Left forelimb (tissue), 1 donor: ENCODE data around the gene KNSTRN.

Source experiments
- DNase-seq: peaks from one replicate; pipeline ENCODE4 v3.0.0-alpha.2; 2018; ENCODE audit warnings: low spot score

The KNSTRN gene

DNA sequence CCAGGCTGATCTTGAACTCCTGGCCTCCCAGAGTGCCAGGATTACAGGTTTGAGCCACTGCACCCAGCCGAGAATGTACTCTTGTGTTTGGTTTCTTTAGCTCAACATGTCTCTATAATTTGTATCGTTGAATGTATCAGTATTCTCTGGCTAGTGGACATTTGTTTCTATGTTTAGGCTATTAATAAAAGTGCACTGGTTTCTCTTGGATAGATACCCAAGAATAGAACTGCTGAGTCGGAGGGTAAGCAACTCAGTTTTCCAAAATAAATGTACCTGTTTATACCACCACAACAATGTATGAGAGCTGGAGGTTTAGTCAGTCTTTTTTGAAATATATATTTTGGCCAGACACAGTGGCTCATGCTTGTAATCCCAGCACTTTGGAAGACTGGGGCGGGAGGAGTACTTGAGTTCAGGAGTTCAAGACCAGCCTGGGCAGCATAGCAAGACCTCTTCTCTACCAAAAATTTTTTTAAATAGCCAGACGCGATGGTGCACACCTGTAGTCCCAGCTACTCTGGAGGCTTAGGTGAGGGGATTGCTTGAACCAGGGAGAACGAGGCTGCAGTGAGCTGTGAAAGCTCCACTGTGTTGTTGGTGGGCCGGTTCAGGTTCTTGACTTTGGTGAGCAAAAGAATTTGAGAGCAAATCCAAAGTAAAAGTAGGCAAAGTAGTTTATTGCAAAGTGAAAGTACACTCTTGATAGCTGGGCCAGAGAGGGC lies 15.3 kb downstream of the KNSTRN start:
- no peak for DNase-seq

- DNase-seq = no peak
Observed at GRCh38 chr15:40398413-40398873, 15.9 kb downstream of the KNSTRN start.

- no peak for DNase-seq
Observed at GRCh38 chr15:40399370-40399769, 16.8 kb downstream of the KNSTRN start.

GRCh38 chr15:40405501-40406381 lies 23.2 kb downstream of the KNSTRN start, which contains the start of gene IVD:
Gene IVD, plus strand, starts transcription at chr15:40405795. Its CDS starts 33 bp downstream, at chr15:40405828.
- DNase-seq = peak; percentile 94

DNA sequence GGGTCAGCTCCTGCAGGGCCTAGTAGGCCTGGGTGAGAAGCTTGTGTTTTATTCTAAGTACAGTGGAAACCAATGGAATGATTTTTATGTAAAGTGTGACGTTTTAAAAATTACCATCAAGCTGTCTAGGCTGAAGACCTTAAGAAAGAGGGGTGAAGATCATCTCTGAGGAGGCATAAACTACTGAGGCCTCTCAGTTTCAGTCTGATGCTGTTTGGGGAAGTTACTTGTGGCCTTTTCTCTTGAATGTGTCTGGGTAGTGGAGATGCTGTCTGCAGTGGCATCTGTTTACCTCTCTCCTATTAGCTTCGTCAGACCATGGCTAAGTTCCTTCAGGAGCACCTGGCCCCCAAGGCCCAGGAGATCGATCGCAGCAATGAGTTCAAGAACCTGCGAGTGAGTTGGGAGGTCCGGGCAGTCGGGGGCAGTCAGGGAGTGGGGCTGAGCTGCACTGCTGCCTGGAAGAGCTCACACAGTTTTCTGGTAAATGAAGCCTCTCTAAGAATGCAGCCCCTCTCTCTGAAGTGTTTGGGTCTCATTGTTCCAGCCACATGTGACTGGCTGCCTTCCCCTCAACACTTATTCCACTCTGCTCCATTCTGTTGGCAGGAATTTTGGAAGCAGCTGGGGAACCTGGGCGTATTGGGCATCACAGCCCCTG lies 24.9 kb downstream of the KNSTRN start:
- no peak for DNase-seq

DNA sequence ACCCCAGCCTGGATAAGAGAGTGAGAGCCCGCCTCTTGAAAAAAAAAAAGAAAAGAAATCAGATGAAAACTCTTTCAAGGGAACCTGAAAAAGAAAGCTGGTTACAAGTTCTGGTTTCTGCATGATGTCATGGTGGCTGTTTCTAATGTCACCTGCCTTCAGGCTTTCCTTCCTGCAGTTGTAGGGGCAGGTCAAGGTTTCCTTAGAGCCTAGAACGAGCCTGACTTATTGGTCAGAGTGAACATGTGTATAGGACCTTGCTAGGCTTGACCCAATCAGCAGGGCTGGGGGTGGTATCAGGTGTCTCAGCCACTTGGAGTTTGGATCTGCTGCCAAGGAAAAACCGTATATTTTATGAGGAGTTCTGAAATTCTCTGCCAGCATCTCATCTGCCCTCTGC lies 26.8 kb downstream of the KNSTRN start:
- DNase-seq = no peak

DNA sequence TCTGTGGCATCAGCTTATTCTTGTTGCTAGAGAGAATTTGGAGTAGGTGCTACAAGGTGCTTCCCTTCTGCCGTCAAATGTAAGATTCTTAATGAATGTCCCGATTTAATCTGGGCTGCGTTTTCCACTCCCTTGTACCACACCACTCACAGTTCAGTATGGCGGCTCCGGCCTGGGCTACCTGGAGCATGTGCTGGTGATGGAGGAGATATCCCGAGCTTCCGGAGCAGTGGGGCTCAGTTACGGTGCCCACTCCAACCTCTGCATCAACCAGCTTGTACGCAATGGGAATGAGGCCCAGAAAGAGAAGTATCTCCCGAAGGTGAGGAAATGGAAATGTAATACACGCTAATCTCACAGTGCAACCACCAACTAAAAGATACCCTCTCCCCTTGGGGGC lies 28.0 kb downstream of the KNSTRN start:
- no peak for DNase-seq

GRCh38 chr15:40412095-40412759 lies 29.7 kb downstream of the KNSTRN start:
- DNase-seq = no peak

DNA sequence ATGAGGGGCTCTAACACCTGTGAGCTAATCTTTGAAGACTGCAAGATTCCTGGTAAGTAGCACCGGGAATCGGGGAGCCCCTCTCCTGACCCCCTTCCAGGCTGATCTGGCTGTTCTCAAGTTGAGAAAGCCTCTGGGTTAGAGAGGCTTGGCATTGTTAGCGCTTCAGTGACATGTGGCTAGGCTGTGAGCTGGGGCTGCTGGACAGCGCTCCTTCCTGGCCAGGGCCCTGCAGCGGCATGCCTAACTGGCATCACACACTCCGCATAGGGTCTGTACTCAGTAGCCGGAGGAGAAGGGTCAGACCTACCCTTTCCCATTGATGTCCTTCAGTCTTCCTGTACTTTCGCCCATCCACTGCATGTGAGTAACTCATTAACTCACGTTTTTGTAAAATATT lies 30.5 kb downstream of the KNSTRN start:
- DNase-seq = no peak

- no peak for DNase-seq
Observed at GRCh38 chr15:40414816-40415215, 32.3 kb downstream of the KNSTRN start.

GRCh38 chr15:40415226-40415625 lies 32.7 kb downstream of the KNSTRN start:
- no peak for DNase-seq

DNA sequence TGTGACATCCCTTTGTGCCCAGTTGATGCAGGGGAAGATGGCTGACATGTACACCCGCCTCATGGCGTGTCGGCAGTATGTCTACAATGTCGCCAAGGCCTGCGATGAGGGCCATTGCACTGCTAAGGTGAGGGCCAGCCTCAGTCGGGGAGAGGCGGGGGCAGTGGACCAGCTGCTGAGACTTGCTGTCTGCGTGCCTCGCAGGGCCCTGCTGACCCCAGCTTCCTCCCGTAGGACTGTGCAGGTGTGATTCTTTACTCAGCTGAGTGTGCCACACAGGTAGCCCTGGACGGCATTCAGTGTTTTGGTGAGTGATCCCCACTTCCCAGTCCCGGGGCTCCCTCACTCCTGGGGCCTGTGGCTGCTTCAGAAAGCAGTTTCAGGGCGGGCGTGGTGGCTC lies 33.5 kb downstream of the KNSTRN start:
- no peak for DNase-seq

DNA sequence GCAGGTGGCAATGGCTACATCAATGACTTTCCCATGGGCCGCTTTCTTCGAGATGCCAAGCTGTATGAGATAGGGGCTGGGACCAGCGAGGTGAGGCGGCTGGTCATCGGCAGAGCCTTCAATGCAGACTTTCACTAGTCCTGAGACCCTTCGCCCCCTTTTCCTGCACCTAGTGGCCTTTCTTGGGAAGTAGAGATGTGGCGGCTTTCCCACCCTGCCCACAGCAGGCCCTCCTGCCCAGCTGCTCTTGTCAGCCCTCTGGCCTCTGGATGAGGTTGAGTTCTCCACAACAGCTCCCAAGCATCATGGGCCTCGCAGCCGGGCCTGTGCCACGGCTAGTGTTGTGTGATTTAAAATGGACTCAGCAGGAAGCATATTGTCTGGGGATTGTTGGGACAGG lies 35.6 kb downstream of the KNSTRN start:
- DNase-seq = no peak

DNA sequence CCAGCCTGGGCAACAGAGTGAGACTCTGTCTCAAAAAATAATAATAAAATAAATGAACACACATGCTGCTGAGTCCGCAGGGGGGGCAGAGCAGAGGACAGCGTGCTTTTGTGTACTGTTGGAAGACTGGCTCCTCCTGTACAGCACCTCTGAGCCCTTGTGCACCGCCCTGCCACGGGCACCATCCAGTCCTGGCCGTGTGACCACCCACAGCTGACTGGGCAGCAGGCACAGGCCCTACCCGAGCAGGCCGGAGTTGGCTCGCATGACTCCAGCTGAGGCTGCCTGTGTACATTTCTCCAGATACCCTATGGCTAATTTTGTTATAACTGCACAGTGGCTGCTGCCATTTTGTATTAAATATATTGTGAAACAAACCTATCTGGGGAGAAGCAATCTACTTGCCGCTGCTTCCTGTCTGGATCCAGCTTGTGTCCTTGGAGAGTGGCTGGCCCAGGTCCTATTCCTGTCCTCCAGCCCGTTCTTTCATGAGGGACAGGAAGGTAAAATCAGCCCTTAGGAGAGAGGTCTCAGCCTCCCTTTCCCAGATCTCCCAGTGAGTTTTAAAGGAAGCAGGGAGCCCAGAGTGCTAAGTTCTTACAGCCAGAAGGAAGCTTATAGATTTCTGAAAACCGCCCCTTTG lies 37.7 kb downstream of the KNSTRN start:
- DNase-seq = no peak

GRCh38 chr15:40420793-40421192 lies 38.3 kb downstream of the KNSTRN start:
- DNase-seq = no peak

DNA sequence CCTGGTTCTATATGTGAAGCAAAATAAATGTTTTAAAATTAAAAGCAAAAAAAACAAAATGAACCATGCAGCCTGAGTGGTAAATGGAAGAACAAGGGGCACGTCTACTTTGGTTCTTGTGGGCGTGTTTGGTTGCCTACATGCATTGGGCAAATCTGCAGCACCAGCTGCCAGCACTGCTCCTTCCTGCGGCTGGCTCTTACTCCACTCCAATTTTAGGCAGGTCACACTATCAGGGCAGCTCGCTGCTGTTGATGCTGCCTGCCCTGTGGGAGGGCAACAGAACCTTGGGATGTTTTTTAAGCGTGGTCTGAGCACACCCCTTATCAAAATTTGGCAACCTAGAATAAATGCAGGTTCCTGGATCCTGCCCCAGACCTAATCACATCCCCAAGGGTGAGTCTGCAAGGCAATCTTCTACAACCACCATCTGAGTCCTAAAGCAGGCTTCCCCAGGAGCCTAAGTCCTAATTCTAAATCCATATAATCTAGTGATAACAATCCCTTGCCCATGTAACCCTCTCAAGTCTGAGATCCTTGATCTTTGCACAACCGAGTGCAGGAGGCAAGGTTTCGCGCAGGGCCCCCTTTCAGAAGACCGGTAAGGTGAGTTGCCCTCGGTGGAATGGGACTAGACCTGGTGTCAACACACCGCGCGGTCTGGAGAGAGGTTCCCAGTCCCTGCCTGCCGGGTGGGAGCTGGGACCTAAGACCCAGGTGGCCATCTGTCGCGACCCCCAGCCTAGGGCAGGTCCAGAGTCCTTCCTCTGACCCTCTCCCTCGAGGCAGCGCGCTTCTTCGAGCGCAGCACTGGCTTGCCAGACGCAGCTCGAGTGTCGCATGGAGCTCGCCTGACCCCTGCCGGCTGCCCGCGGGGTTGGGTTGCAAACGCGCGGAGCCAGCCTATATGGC lies 39.0 kb downstream of the KNSTRN start:
- peak; percentile 88 for DNase-seq

GRCh38 chr15:40424483-40425115 lies 42.1 kb downstream of the KNSTRN start:
- no peak for DNase-seq

DNA sequence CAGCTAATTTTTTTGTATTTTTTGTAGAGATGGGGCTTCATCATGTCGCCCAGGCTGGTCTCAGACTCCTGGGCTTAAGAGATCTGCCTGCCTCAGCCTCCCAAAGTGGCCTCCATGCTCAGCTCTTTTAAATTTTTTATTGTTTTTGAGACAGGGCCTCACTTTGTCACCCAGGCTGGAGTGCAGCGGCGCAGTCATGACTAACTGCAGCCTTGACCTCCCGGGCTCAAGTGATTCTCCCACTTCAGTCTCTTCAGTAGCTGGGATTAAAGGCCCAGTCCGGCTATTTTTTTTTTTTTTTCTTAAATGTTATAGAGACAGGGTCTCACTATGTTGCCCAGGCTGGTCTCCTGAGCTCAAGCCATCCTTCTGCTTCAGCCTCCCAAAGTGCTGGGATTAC lies 43.2 kb downstream of the KNSTRN start:
- DNase-seq = no peak

- DNase-seq = no peak
Observed at GRCh38 chr15:40427188-40427587, 44.7 kb downstream of the KNSTRN start.

DNA sequence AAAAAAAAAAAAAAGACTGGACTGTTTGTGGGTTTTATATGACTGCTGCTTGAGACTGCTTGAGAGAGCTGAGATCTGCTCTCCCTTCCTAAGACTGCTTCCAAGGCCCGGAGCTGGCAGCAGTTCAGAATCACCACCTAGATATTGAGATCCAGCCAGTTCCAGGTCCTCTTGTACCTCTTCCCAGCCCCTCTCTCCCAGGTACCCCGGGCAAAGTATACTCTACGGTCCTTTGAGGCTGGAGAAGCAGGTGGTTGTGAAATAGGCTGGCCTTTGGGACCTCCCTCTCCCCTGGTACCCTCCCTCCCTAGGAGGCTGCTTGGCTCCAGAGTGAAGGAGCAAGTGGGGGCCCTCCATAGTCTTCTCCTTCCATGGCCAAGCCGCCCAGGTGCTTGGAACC lies 45.7 kb downstream of the KNSTRN start:
- no peak for DNase-seq
